ENCODE measurements around the gene BUB1.

DNA sequence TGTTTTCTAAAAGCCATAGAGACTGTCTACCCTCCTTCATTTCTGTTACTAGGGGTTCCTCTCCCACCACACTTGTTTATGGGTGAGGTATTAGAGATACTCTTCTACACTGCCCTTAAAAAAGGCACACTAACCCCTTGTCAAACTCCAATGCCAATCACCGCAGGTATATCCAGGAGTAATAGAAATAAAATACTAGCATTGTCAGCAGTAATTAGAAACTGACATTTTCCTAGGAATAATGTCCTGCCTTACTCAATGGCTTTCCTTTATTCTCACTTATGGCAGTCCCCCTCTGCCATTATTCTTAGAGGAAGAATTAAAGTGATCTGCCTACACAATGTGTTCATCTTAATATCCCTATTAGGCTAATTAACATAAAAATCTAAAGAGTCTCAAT, 5.0 kb upstream of the BUB1 start:
- TF ChIP-seq, protein P1, sequence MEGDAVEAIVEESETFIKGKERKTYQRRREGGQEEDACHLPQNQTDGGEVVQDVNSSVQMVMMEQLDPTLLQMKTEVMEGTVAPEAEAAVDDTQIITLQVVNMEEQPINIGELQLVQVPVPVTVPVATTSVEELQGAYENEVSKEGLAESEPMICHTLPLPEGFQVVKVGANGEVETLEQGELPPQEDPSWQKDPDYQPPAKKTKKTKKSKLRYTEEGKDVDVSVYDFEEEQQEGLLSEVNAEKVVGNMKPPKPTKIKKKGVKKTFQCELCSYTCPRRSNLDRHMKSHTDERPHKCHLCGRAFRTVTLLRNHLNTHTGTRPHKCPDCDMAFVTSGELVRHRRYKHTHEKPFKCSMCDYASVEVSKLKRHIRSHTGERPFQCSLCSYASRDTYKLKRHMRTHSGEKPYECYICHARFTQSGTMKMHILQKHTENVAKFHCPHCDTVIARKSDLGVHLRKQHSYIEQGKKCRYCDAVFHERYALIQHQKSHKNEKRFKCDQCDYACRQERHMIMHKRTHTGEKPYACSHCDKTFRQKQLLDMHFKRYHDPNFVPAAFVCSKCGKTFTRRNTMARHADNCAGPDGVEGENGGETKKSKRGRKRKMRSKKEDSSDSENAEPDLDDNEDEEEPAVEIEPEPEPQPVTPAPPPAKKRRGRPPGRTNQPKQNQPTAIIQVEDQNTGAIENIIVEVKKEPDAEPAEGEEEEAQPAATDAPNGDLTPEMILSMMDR (IDR thresholded peaks at IDR 0.05; ENCODE audit: control extremely low read depth in 1 of 3, insufficient read depth in 1 of 3, low read depth in 1 of 3, low read length in 3 of 3) = no peak
- TF ChIP-seq POLR2A (IDR thresholded peaks at IDR 0.05; ENCODE audit: control extremely low read depth in 1 of 2, low read depth in 2 of 2, low read length in 2 of 2) = no peak
- TF ChIP-seq SUZ12 (IDR thresholded peaks at IDR 0.05; ENCODE audit: low read length) = no peak
- TF ChIP-seq, protein P2, sequence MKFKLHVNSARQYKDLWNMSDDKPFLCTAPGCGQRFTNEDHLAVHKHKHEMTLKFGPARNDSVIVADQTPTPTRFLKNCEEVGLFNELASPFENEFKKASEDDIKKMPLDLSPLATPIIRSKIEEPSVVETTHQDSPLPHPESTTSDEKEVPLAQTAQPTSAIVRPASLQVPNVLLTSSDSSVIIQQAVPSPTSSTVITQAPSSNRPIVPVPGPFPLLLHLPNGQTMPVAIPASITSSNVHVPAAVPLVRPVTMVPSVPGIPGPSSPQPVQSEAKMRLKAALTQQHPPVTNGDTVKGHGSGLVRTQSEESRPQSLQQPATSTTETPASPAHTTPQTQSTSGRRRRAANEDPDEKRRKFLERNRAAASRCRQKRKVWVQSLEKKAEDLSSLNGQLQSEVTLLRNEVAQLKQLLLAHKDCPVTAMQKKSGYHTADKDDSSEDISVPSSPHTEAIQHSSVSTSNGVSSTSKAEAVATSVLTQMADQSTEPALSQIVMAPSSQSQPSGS (IDR thresholded peaks at IDR 0.05; ENCODE audit: low read length) = no peak
- no peak for TF ChIP-seq MAFK (IDR thresholded peaks at IDR 0.05; ENCODE audit: low read depth, low read length)
